CD4-positive, alpha-beta memory T cell (primary cell): ENCODE data around the gene KRT13. TPM values are rescaled to one million over a fixed set of nuclear protein-coding genes. Genes with fewer than 3 reads are reported as not detected.

Experiments used
- CTCF ChIA-PET: fragments of 350-600 bp; sonication (Branson Sonifier 250); formaldehyde crosslinking; loops from one replicate; lab custom pipeline; 2021; ENCODE audit warnings: inconsistent platforms; ENCODE audit not compliant: partially characterized antibody; lab: Charles Lee
- POLR2A ChIA-PET: fragments of 350-600 bp; sonication (Branson Sonifier 250); formaldehyde crosslinking; loops from one replicate; lab custom pipeline; 2021; ENCODE audit not compliant: partially characterized antibody; lab: Charles Lee
- DNase-seq, 5 donors: peaks; one replicate each; pipeline versions ENCODE4 v3.0.0 to v3.0.0-alpha.2; 2020 to 2022; ENCODE audit warnings: mixed read lengths in 1 of 5
- H3K27ac ChIP-seq: one replicate; pipeline ENCODE4 v1.7.0; 2013; ENCODE audit warnings: low read depth, low read length
- H3K27me3 ChIP-seq: 2 replicates; pipeline ENCODE4 v1.7.0; 2013; ENCODE audit warnings: mild to moderate bottlenecking, low read length, moderate library complexity; ENCODE audit not compliant: insufficient read depth
- H3K36me3 ChIP-seq: 2 replicates; pipeline ENCODE4 v1.7.0; 2013; ENCODE audit warnings: mild to moderate bottlenecking, low read length, moderate library complexity; ENCODE audit not compliant: insufficient read depth
- H3K4me1 ChIP-seq: 2 replicates; pipeline ENCODE4 v1.7.0; 2013; ENCODE audit warnings: mild to moderate bottlenecking, low read length, moderate library complexity; ENCODE audit not compliant: insufficient read depth
- H3K4me3 ChIP-seq, 2 donors: one replicate each; pipeline ENCODE4 v1.7.0; 2013; ENCODE audit warnings: low read length in 2 of 2, mild to moderate bottlenecking in 1 of 2
- H3K9me3 ChIP-seq, 2 donors: one replicate each; pipeline ENCODE4 v1.7.0; 2013; ENCODE audit warnings: low read length in 2 of 2, control low read depth in 1 of 2; ENCODE audit not compliant: control insufficient read depth in 1 of 2
- H3K27ac Mint-ChIP-seq, 7 donors: one replicate each; pipeline ENCODE4 v1.8.0; 2020 to 2021; ENCODE audit warnings: mixed read lengths in 7 of 7, mild to moderate bottlenecking in 6 of 7, inconsistent platforms in 3 of 7, moderate library complexity in 3 of 7
- H3K27me3 Mint-ChIP-seq, 2 donors: one replicate each; pipeline ENCODE4 v1.8.0; 2020 to 2021; ENCODE audit warnings: mixed read lengths in 2 of 2
- H3K36me3 Mint-ChIP-seq, 2 donors: one replicate each; pipeline ENCODE4 v1.8.0; 2020 to 2021; ENCODE audit warnings: mixed read lengths in 2 of 2, inconsistent platforms in 1 of 2, mild to moderate bottlenecking in 1 of 2
- H3K4me1 Mint-ChIP-seq, 4 donors: one replicate each; pipeline ENCODE4 v1.8.0; 2020 to 2021; ENCODE audit warnings: mixed read lengths in 4 of 4, mild to moderate bottlenecking in 1 of 4
- H3K4me3 Mint-ChIP-seq, 8 donors: one replicate each; pipeline ENCODE4 v1.8.0; 2020 to 2021; ENCODE audit warnings: mixed read lengths in 8 of 8, mild to moderate bottlenecking in 7 of 8, moderate library complexity in 6 of 8, inconsistent platforms in 3 of 8
- H3K9me3 Mint-ChIP-seq, 8 donors: one replicate each; pipeline ENCODE4 v1.8.0; 2020 to 2021; ENCODE audit warnings: mixed read lengths in 8 of 8, mild to moderate bottlenecking in 5 of 8, inconsistent platforms in 3 of 8, moderate library complexity in 1 of 8
- intact Hi-C: fragments of 100-400 bp; cut with micrococcal nuclease; formaldehyde crosslinking; loops from one replicate; pipeline ENCODE4 v1.15.1; 2023
- polyA plus RNA-seq, 2 donors: library from polyadenylated mRNA; unstranded; fragments of 300-500 nt; fragmentation: Illumina TruSeq; gene quantifications; one replicate each; pipeline ENCODE4 v1.2.3, GENCODE V29; 2021
- total RNA-seq, 2 experiments: library from RNA; stranded (reverse); gene quantifications; one replicate each; pipeline ENCODE4 v1.2.3, GENCODE V29; 2021

KRT13 gene
- total and polyA plus RNA-seq, 4 experiments from 2014 or later = not detected

GRCh38 chr17:41537990-41538389 lies 32.6 kb upstream of the KRT13 start:
- Histone ChIP-seq H3K9me3 (no peaks in the 10 kb centered on the region), H3K27ac (no peak overlapping the region), H3K36me3 (no peaks in the 10 kb centered on the region), H3K27me3 (no peaks in the 10 kb centered on the region), H3K4me3 (no peak overlapping the region), H3K4me1 (no peaks in the 10 kb centered on the region)
- H3K27ac Mint-ChIP-seq = no peak overlapping the region
- no peak overlapping the region for H3K4me3 Mint-ChIP-seq
- POLR2A ChIA-PET = no interaction called here
- no peaks in the 10 kb centered on the region for H3K9me3 Mint-ChIP-seq
- peaks cover 0 to 2% (median 0%) of the 10 kb centered on the region in 4 donors for H3K4me1 Mint-ChIP-seq
- DNase-seq = no peak
- peaks cover 7 to 11% of the 10 kb centered on the region in 2 donors for H3K27me3 Mint-ChIP-seq
- H3K36me3 Mint-ChIP-seq = no peaks in the 10 kb centered on the region
- intact Hi-C loops = no loop called here
- CTCF ChIA-PET = interaction anchor here (3.5 kb wide), 1 partner anchor 11 kb away, joined by 16 read pairs; no protein-coding TSS in a partner anchor

DNA sequence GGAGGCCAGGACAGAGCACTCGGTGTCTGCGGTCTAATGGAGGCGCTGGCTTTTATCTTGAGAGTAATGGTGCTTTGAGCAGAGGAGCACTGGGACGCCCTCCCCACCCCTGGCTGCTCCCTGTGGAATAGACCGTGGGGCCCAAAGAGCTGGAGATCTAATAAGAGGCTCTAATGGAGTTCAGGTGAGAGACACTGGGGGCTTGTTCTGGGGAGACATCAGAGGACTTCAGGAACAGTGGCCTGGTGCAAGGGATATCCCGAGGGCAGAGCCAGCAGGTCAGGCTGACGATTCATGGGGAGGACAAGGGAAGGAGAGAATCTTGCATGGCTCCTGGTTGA lies 32.2 kb upstream of the KRT13 start:
- Mint-ChIP-seq H3K4me3 (no peak overlapping the region), H3K9me3 (no peaks in the 10 kb centered on the region), H3K4me1 (peaks cover 0 to 2% (median 0%) of the 10 kb centered on the region in 4 donors), H3K36me3 (no peaks in the 10 kb centered on the region), H3K27me3 (peaks cover 9 to 15% of the 10 kb centered on the region in 2 donors), H3K27ac (no peak overlapping the region)
- POLR2A ChIA-PET = no interaction called here
- intact Hi-C loops = no loop called here
- no peak overlapping the region for H3K4me3 ChIP-seq
- H3K27me3 ChIP-seq = no peaks in the 10 kb centered on the region
- no peak for DNase-seq
- no peaks in the 10 kb centered on the region for H3K4me1 ChIP-seq
- no peaks in the 10 kb centered on the region for H3K9me3 ChIP-seq
- H3K27ac ChIP-seq = no peak overlapping the region
- no peaks in the 10 kb centered on the region for H3K36me3 ChIP-seq
- CTCF ChIA-PET = interaction anchor here (3.5 kb wide), 1 partner anchor 12 kb away, joined by 16 read pairs; no protein-coding TSS in a partner anchor

GRCh38 chr17:41536741-41537613 lies 31.6 kb upstream of the KRT13 start:
- no peak overlapping the region for H3K4me3 Mint-ChIP-seq
- intact Hi-C loops = no loop called here
- POLR2A ChIA-PET = no interaction called here
- peaks cover 13 to 20% of the 10 kb centered on the region in 2 donors for H3K27me3 Mint-ChIP-seq
- Histone ChIP-seq H3K4me3 (no peak overlapping the region), H3K27me3 (no peaks in the 10 kb centered on the region), H3K27ac (no peak overlapping the region), H3K9me3 (no peaks in the 10 kb centered on the region), H3K4me1 (no peaks in the 10 kb centered on the region), H3K36me3 (no peaks in the 10 kb centered on the region)
- H3K36me3 Mint-ChIP-seq = no peaks in the 10 kb centered on the region
- DNase-seq = no peak
- no peak overlapping the region for H3K27ac Mint-ChIP-seq
- peaks cover 0 to 2% (median 0%) of the 10 kb centered on the region in 4 donors for H3K4me1 Mint-ChIP-seq
- H3K9me3 Mint-ChIP-seq = no peaks in the 10 kb centered on the region
- CTCF ChIA-PET = interaction anchor here (3.5 kb wide), 1 partner anchor 12 kb away, joined by 16 read pairs; no protein-coding TSS in a partner anchor

DNA sequence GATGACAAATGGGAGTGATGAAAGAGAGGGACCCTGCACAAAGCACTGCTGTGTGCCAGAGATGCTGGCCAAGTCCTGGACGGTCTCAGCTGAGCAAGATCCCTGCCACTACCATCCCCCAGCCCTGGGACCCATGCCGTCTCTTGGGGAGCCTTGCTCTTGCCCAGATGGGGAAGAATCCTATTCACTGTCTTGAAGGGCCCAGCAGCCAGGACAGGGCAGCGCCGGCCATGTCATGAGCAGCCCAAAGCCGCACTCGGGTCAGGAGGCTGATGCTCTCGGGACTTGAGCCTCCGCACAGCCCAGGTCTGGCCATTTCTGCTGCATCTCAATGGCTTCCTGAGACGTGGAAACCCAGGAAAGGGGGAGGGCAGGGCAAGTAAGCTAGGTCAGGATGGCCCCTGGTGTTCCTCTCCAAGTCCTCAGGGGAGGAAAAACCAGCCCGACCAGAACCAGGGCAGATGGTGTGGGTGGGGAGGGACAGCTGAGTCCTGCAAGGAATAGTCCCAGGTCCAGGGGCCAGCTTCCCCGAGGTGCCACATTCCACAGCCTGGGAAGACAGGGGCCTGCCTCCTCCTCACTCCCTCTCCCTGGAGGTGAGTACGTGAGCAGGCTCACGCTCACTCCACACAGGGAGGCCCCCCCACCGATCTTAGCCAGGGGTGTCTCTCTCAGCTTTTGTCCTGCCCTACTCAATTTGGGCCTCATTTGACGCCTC lies 30.5 kb upstream of the KRT13 start:
- H3K27ac Mint-ChIP-seq = no peak overlapping the region
- Histone ChIP-seq H3K27me3 (peaks cover 3% of the 10 kb centered on the region), H3K4me3 (no peak overlapping the region), H3K27ac (no peak overlapping the region), H3K9me3 (no peaks in the 10 kb centered on the region), H3K36me3 (no peaks in the 10 kb centered on the region), H3K4me1 (no peaks in the 10 kb centered on the region)
- CTCF ChIA-PET = interaction anchor here (1.1 to 3.5 kb wide), 2 partner anchors 13 to 207 kb away, joined by 3 to 16 read pairs; no protein-coding TSS in a partner anchor
- no peak for DNase-seq
- peaks cover 16 to 29% of the 10 kb centered on the region in 2 donors for H3K27me3 Mint-ChIP-seq
- peaks cover 0 to 2% (median 0%) of the 10 kb centered on the region in 4 donors for H3K4me1 Mint-ChIP-seq
- intact Hi-C loops = no loop called here
- no peaks in the 10 kb centered on the region for H3K9me3 Mint-ChIP-seq
- POLR2A ChIA-PET = no interaction called here
- no peaks in the 10 kb centered on the region for H3K36me3 Mint-ChIP-seq
- no peak overlapping the region for H3K4me3 Mint-ChIP-seq

DNA sequence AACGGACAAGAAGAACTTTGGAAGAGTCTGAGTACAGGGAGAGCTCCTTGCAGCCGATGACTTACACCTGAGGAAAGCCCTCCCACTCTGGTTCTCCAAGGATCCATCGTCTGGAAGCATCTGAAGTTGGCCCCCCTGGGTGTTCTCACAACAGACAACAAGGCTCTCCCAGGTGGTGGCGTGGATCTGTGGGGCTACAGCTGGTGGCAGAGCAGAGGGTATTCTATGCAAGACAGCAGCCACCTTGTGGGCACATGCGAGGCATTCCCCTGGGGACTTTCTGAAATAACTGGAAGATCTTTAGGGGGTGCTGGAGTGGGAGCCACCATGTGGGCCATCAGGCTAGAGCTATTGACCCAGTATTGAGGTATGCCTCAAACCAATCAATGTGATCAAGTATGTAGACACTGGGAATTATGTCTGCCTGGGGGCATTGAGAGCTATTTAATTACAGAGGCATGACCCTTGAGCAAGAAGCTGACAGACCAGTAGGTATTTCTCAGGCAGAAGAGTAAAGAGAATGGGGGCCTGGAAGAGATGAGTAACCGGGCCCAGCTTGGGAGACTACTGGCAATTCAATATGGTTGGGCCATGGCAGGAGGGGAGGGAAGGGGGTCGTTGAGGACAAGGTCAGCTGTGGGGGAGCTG lies 29.6 kb upstream of the KRT13 start:
- Mint-ChIP-seq H3K4me3 (no peak overlapping the region), H3K4me1 (peaks cover 0 to under 1% (median 0%) of the 10 kb centered on the region in 4 donors), H3K27ac (no peak overlapping the region), H3K27me3 (peaks cover 21 to 30% of the 10 kb centered on the region in 2 donors), H3K36me3 (no peaks in the 10 kb centered on the region), H3K9me3 (no peaks in the 10 kb centered on the region)
- Histone ChIP-seq H3K27me3 (peaks cover 5% of the 10 kb centered on the region), H3K4me1 (no peaks in the 10 kb centered on the region), H3K27ac (no peak overlapping the region), H3K9me3 (no peaks in the 10 kb centered on the region), H3K36me3 (no peaks in the 10 kb centered on the region), H3K4me3 (no peak overlapping the region)
- no peak for DNase-seq
- CTCF ChIA-PET = interaction anchor here (1.1 to 3.5 kb wide), 2 partner anchors 14 to 206 kb away, joined by 3 to 16 read pairs; no protein-coding TSS in a partner anchor
- intact Hi-C loops = no loop called here
- POLR2A ChIA-PET = no interaction called here

DNA sequence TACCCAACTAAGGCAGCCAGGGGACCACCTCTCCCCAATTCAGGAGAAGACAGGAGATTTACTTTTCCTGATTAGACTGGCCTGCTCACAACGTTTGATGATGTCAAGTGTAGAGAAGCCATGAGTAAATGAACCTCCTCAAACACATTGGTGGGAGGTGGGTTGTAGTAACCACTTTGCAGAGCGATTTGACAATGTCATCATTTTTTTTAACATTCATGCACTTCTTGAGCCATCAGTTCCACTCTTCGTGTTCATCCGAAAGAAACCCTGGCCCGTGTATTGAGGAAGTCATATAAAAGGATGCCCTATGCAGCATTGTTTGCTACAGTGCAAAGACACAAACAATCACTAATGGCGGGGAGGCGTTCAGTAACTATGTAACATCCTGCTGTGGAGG lies 28.2 kb upstream of the KRT13 start:
- intact Hi-C loops = no loop called here
- Mint-ChIP-seq H3K4me1 (peaks cover 4 to 9% (median 6%) of the 10 kb centered on the region in 4 donors), H3K9me3 (no peaks in the 10 kb centered on the region), H3K27ac (peak overlapping the region in 1 of 7 donors; percentile 24), H3K27me3 (peaks cover 34 to 43% of the 10 kb centered on the region in 2 donors), H3K4me3 (no peak overlapping the region), H3K36me3 (no peaks in the 10 kb centered on the region)
- H3K4me1 ChIP-seq = no peaks in the 10 kb centered on the region
- CTCF ChIA-PET = no interaction called here
- H3K9me3 ChIP-seq = no peaks in the 10 kb centered on the region
- H3K4me3 ChIP-seq = no peak overlapping the region
- H3K27me3 ChIP-seq = peaks cover 12% of the 10 kb centered on the region
- H3K27ac ChIP-seq = no peak overlapping the region
- DNase-seq = no peak
- POLR2A ChIA-PET = no interaction called here
- H3K36me3 ChIP-seq = no peaks in the 10 kb centered on the region
